GM21619 (cell line): ENCODE measurements around the gene TNFRSF14.
A peak's percentile ranks its signal among the peaks of the same experiment; 100 is the strongest.
"Not testable (repeated sequence)": the region's sequence is repeated elsewhere in the genome, so short reads cannot be mapped to it uniquely, and the experiment has no call there.

ENCODE experiments used
- ATAC-seq: cut with Tn5 transposase; IDR thresholded peaks from one replicate; pipeline ENCODE4 v1.9.1; 2021; ENCODE audit not compliant: unreplicated experiment

TNFRSF14 gene

DNA sequence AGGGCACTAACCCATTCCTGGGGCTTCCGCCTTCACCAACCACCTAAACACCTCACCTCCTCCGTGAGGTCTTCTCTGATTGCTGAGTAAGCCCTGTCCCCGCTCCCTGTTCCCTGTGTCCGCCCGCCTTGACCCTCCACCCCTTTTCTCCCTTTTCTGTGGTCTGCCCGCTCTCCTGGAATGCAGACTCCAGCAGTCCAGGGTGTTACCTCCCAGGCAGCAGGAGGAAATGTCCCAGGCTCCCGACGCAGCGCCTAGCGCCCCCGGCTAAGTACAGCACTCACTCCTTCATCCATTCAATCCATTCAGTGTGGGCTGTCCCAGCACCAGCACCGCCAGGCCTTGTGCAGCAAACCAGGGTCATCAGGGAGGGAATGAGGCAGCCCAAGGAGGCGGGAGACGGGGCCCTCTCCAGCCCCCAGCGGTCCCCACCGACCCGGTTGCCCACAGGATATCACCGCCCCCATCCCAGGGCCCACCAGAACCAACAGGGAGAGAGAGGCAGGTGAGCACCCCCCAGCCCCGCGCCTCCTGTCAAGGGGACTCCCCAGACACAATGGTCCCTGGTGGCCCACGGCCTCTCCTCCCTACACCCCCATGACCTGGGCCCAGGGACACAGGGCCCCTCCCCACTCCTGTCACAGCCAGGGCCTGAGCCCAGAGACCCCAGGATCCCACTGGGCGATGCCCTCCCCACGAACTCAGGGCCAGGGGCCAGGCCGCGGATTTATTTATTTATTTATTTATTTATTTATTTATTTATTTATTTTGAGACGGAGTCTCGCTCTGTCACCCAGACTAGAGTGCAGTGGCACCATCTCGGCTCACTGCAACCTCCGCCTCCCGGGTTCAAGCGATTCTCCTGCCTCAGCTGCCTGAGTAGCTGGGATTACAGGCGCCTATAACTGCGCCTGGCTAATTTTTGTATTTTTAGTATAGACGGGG, 10.2 kb downstream of the TNFRSF14 start:
- no peak for ATAC-seq

DNA sequence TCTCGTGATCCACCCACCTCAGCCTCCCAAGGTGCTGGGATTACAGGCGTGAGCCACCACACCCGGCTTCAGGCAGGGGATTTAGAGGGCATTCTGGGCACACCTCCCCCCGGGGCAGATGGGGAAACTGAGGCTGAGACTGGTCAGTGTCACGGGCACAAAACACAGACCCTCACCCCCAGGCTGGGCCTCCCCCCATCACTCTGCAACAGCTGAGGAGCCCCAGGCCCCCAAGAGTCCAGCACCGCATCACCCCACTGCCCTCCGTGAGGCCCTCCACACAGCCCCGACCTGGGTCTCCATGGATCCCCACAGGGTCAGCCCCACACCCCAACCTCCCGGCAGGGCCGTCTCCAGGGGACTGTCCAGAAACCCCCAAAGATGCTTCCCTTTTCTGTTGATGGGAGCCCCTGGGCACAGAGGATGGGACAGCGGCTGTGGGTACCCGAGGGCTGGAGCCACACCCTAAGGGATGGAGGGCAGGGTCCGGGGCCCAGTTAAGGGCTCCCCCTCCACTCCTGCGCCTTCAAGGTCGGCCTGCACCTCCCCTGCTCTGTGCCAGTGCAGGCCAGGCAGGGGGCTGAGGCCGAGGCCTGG, 11.0 kb downstream of the TNFRSF14 start:
- no peak for ATAC-seq

DNA sequence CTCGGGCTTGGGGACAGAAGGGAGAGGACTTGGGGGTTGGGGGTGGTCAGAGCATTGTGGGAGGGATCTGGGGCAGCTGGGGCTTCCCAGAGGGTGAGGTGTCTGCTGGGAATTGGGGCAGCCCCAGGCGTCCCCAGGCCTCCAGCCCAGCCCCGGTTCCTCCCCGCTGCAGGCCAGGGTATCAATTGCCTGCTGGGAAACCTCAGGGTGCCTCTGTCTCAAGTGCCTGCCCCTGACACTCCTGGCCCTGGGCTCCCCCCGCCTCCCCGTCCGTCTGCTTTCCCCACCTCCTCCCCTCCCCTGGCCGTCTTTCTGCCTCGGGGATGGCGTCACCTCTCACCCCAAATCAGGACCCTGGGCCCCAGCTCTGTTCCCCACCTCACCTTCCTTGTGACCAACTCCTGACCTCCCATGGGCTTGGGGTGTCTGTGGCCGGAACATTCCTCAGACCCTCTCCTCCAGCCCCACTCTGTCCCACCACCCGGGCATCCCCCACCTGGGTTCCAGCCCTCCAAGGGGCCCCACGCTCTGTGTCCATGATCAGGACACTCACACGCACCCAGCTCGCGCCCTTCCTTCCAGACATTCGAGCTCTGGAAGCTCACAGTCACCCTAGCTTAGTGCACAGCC, 12.1 kb downstream of the TNFRSF14 start:
- not testable (repeated sequence) for ATAC-seq

DNA sequence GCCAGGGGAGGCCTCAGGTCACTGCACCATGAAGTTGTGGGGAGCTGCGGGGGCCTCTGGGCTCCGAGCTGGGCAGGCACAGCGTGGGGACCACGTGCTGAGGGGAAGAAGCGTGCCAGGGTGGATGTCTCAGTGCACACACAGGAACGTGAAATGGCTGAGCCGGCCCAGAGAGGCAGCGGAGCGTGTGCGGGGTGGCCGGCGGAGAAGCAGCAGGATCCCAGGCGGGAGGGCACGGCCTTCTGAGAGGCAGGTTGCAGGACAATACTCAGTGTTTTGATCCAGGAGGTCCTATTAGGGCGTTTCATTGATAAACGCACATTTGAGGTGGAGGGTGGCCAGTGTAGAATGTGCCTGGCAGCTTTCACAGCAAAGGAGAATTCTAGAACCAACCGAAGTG, 12.9 kb downstream of the TNFRSF14 start:
- no peak for ATAC-seq

DNA sequence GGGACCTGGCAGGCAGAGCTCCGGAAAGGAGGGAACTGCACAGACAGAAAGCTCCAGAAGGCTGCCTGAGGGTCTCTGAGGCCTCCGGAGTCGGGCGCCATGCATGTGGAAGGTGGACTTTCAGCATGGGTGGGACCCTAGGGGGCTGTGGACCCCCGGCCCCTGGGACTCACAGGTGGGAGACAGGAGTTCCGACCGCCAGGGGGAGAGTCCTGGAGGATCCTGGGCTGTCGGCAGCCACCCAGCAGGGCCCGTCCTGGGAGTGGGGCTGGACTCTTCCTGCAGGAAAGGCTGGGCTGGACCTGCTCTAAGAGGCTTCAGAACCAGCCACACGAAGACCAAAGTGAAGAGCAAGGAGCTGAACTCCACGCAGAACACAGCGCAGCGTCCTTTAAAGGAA, 13.5 kb downstream of the TNFRSF14 start:
- not testable (repeated sequence) for ATAC-seq

DNA sequence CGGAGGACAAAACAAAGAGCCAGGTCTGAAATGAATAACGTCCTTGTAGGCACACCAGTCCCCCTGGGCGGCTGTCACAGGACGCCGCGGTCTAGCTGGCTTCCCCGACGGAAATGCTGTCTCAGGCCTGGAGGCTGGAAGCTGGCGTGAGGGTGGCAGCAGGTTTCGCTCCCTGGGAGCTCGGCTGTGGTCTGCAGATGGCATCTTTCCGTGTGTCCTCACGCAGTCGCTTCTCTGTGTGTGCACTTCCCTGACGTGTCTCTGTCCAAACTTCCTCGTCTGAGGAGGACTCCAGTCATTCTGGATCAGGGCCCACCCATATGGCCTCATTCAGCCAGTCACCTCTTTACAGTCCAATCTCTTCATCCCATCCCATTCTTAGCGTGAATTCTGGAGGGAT, 14.2 kb downstream of the TNFRSF14 start:
- ATAC-seq: no peak

DNA sequence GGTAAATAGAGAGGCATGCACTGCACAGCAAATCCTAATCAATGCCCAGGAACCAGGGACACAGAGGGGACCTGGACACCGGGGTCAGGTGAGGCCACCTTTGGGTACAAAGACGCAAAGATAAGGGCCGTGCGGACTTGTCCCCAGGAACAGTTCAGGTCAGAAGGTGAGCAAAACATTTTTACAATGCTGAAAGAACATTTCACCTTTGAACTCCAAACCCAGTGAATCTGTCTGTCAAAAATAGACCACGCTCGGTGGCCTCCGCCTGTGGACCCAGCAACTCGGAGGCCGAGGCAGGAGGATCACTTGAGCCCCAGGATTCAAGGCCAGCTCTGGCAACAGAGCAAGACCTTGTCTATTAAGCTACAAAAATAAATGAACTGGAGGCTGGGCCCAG, 15.2 kb downstream of the TNFRSF14 start:
- ATAC-seq: no peak

DNA sequence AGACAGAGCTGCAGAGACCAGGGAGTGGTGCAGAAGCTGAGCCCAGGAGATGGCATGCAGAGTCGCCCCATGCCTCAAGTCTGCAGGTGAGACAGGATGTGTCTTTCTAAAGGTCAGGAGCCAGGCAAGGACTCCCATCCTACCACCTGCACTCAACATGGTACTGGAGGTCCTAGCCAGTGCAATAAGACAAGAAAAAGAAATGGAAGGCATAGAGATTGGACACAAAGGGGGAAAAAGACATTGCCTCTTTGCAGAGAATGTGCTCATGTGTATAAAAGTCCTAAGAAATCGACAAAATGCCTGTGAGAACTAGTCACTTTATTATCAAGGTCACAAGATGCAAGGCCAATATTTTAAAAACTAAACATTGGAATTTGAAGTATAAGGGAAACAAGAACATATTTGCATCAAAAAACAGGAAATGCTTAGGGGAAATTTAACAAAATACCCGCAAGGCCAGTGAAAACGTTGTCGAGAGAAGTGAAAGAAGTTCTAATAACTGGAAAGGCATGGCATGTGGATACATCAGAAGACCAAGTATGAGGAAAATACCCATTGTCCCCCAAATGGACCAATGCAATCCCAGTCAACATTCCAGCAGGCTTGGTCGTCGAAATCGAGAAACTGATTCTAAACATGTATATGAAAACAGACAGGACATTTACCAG, 17.2 kb downstream of the TNFRSF14 start:
- no peak for ATAC-seq

DNA sequence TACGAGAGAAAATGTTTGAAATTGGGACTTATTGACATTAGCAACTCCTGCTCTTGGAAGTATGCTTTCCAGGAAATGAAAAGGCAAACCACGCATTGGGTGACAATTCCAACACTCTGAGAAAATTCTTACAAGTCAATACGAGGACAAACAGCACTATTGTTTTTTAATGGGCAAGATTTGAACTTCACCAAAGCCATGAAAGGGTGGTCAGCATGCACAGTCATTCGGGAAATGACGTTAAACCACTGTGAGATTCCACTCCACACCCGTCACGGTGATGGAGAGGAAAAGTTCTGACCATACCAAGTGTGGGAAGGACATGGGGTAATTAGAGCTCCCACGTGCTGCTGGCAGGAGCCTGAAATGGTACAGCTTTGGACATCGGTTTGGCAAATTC, 18.2 kb downstream of the TNFRSF14 start:
- no peak for ATAC-seq

DNA sequence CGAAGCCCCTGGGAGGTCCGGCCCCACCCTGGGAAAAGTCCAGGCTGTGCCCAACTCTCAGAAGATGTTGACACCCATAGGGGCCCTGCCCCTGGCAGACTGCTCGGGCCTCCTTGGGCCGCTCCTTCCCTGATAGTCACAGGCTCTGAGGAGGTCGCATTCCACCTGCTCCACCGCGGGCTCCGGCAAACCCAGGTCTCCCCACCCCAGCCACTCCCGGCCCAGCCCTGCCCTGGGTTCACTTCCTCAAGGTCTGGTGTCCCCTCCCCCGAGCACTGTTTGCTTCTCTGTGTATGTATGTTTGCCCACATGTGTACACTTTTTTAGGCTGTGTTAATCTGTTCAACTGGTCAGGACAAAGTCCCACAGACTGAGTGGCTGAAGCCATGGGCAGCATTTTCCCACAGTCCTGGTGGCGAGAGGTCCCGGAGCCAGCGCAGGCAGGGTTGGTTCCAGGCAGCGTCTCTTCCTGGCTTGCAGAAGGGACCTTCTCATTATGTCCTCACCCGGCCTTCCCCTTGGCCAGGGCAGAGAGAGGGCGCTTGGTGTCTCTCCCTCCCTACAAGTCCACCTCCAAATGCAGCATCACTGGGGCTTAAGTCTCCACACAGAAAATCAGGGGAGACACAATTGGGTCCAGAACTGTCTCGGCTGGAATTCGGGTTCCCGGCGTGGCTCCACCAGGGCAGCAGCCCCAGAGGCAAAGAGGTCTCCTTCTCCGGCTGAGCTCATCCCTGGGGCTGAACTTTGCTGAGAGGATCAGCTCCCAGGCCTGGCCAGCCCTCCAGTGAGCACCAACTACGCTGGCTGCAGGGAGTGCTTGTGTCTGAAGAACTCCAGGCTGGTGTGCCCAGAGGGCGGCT, 19.9 kb downstream of the TNFRSF14 start:
- no peak for ATAC-seq

DNA sequence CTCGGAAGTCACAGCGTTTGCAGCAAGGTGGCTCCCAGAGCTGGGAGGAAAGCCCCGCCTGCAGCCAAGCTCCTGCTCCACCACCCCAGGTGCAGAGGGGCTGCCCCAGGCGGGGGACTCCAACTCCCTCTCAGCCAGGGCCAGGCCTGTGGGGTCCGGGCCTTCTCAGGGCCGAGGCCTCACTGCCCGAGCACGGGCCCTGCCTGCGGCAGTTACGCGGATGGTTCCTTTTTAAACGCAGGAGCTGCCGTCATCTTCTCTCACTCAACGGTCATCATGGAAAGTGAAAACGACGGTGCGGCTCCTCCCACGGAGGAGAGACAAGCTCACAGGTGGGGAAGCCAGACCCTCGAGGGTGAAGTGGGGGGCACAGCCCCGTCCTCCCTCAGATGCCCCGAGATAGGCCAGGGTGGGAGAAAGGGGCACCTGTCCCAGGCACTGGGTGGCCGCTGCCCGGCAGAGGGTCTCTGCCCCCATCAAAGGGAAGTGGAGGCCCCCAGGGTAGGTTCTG, 21.4 kb downstream of the TNFRSF14 start:
- peak; percentile 21 for ATAC-seq

DNA sequence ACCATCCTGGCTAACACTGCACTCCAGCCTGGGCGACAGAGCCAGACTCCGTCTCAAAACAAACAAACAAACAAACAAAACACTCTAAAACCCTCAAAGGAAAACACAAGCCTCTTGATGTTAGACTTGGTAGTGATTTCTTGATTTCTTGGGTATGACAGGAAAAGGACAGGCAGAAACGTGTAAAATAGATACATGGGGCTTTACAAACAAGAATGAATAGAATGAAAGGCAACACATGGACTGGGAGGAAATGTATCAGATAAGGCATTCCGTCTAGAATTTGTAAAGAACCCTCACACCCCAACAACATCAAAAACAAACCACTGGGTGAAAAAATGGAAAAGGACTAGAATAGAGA, 22.6 kb downstream of the TNFRSF14 start:
- no peak for ATAC-seq

DNA sequence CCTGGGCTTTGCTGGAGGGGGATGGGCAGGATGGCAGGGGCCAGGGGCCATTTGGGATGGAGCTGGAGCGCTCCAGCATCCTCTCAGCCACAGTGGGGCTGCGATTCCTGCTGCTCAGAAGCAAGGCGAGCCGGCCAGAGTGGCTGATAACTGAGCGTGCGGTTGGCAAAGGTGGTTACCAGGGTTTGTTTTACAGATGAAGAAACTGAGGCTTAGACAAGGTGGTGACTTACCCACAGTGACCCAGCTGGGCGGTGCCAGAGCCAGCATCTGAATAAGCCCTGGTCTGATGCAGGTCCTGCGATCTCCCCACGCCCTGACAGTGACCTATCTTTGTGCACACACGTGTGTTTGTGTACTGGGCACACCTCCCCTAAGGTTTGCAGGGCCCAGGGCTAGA, 24.5 kb downstream of the TNFRSF14 start:
- ATAC-seq: no peak

DNA sequence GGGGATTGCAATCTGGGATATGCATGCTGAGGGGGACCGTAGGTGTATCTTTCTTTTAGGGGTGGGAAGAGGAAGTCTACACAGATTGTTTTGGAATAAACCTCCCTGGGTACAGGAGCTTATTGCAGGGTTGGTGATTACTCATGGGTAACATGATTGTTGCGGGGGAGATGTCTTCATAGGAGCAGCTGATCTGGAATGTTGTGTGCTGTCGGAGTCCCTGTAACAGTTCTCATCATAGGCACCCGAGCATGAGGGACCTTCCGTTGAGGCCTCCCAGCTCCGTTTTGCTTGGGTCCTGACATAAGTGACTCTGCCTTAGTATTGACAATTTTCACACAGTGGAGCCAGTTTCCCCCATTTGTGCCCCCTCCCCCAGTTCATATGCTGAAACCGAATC, 26.2 kb downstream of the TNFRSF14 start:
- no peak for ATAC-seq

DNA sequence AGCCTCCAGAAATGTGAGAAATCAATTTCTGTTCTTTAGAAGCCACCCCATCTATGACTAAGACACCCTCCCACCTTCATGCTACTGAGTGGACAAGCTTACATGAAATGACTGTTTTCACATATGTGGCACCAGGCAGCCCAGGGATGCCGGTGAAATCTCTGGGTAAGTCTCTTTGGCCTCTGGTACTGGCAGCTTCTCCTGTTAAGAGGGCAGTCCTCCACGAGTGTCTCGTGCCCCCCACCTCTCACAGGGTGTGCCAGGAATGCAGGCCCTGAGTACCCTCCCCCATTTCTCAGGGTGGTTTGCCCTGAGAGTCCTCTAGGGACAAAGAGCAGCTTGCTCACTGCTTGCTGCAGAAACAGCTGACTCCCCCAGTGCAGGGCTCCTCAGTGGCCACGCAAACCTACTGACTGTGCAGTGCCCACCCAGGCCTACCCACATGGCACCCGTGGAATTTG, 27.2 kb downstream of the TNFRSF14 start:
- no peak for ATAC-seq

DNA sequence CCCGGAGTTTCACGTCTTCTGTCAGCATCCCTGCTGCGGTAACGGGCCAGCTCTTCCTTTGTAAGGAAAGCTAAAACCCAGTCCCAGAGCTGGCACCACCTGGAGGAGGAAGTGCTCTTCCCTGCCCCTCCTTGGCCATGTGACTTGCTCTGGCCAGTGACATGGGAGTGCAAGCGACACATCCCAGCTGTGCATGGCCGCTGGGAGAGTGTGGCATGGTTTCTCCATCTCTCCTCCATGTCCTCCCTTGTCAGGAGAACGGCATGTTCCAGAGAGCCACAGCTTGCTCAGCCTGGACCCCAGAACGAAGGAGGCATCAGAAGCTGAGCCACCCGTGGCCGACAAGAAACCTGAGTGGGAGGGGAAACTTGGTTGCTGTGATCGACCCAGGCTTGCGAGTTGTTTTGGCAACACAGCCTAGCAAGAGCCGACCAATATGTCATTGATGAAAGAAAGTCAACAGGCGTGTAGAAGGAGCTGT, 27.7 kb downstream of the TNFRSF14 start:
- ATAC-seq: no peak

DNA sequence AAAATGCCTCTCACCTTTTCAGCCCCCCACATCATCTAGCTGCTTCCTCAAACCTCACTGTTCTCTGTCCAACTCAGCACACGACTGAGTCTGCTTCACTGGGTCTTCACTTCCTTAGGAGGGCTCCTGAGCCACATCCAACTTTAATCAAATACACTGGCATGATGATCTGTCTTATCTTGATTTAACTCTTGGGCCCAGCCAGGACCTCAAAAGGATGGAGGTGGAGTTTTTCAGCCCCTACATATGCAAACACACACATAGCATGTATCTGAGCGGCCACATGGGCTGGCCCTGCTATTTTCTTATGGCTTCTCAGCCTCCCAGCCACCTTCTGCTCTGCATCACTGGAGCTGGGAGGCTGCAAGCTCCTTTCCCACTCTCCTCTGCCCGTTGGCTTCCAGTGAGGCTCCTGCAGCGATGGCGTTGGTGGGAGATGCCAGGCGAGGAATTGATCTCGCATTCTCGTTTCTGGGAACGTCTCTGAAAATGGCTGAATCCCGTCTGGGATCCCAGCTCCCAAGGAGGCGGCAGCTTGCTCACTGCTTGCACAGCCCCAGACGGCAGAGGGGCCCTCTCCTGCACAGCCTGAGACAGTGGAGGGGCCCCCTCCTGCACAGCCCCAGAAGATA, 28.6 kb downstream of the TNFRSF14 start:
- no peak for ATAC-seq

DNA sequence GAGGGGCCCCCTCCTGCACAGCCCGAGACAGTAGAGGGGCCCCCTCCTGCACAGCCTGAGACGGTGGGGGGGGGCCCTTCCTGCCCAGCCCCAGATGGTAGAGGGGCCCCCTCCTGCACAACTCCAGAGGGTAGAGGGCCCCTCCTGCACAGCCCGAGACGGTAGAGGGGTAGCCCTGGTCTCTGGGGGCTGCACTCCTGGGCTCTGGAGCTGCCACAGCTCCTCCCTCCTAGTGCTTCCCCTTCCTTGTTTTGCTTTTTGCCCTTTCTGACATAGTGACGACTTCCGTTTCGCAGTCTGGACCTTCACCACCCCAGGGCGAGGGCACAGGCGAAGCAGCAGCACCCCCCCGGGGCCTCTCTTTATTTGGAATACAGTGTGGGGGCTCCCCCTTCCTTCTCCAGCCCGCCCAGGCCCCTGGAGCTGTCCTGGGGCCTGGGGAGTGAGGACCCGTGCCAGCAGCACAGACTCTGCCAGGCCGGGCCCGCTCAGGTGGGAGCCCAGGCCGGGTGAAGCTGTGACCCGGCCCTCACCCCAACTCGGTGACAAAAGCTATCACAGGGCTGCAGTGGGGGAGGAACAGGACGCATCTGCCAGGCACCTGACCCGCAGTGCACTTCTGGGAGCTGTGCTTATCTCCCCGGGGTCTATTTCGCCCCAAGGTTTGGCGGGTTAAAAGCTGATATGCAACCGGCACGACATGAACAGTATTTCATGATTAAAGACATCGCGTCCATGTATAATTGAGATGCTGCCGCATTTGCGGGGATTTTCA, 29.3 kb downstream of the TNFRSF14 start:
- ATAC-seq: peak; percentile 37
